NCI-H1105 (cell line): Measurements from ENCODE around the gene TNS1.

Source experiments
- DNase-seq: peaks from one replicate; lab custom pipeline; 2025; lab: John Stamatoyannopoulos, UW

The TNS1 gene

DNA sequence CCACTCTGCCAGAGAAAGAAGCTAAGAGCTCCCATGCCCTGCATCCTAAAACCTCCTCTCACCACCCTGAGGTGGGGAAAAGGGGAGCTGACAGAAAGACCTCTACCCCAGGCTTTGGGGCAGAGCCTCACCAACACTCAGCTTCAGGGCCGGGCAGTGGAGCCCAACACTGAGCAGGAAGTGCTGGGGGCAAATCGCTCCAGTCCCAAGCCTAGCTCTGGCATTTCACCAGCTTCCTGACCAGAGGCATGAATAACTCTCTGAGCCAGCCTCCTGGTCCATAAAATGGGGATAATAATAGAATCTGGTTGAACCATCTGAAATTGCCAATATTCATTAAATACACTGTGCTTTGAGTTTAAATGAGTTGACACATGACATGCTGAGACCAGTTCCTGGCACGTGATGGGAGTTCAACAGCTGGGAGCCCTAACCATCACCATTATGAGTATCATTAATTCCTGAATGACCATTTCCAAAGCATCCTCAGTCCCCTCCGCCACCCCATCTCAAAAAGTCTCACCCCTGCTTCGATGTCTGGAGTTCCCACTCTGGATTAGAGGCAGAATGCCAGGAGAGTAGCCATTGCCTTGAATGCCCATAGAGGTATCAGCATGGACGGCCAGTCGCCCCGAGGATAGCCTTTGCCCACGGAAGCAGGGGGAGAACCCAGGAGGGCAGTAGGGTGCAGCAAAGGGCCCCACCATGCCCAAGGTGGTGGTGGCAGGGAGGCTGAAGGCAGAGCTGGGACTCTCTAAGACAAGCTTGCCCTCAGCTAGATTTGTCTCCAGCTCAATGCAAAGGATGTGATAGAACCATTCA lies 153.4 kb downstream of the TNS1 start:
- no peak for DNase-seq

DNA sequence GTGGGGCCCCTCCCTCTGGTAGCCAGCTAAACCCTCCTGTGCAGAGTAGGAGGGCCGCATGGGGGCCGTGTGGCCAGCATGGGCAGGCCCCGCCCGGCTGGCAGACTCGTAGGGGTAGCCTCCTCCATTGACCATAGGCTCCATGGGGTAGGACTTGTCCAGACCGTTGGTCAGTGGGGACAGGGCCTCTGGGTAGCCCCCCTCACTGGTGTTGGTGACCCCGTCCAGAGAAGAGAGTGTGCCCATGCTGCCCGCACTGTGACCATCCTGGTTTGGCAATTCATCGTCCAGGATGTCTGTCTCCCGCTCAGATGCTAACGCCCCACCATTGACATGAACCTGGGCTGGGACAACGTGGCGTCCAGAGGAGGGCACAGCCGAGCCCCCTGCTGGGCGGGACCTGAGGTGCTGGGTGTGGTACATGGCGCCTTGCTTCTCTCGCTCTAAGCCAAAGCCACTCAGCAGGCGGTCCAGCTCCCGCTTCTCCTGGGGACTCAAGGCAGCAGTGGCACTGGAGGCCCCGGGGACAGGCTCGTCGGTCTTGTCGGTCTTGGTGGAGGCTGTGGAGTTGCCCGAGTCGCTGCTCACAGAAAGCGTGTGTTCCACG lies 154.3 kb downstream of the TNS1 start:
- no peak for DNase-seq

GRCh38 chr2:217847552-217848350 lies 155.0 kb downstream of the TNS1 start:
- DNase-seq: no peak

- no peak for DNase-seq
Measured at GRCh38 chr2:217847115-217847514, 155.7 kb downstream of the TNS1 start.

GRCh38 chr2:217846321-217846743 lies 156.5 kb downstream of the TNS1 start:
- no peak for DNase-seq

- DNase-seq: no peak
Measured at GRCh38 chr2:217845301-217845700, 157.5 kb downstream of the TNS1 start.

DNA sequence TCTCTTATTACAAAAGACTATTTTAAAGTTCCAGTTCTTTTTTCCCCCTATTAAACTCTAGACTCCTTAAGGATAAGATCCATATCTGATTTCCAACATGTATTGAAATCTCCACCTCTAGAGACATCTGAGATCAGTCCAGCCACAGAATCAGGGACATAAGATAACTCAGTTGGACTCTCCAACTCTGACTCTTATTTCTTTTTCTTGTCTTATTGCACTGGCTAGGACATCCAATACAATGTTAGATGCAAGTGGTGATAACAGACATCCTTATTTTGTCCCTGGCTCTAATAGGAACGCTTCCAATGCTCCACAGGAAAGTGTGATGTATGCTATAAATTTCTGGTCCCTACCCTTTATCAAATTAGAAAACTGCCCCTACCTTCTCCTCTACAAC lies 158.1 kb downstream of the TNS1 start:
- DNase-seq: no peak

DNA sequence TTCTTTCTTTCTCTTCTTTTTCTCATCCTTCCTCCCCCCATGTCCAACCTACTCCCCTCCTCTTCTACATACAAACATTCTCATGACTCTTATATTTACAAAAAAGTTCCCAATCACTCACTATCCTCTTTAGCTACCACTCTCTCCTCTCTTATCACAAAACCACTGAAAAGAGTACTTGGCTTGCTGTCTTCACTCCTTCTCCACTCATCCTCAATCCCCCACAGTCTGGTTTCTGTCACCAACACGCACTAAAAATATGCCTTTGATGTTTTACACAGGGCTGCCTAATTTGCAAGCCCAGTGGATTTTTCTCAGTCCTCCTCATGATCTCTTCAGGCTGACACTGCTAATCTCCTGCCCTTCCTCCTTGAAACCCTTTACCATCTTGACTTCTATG lies 159.5 kb downstream of the TNS1 start:
- DNase-seq: no peak

- DNase-seq: no peak
Measured at GRCh38 chr2:217842017-217842416, 160.8 kb downstream of the TNS1 start.

DNA sequence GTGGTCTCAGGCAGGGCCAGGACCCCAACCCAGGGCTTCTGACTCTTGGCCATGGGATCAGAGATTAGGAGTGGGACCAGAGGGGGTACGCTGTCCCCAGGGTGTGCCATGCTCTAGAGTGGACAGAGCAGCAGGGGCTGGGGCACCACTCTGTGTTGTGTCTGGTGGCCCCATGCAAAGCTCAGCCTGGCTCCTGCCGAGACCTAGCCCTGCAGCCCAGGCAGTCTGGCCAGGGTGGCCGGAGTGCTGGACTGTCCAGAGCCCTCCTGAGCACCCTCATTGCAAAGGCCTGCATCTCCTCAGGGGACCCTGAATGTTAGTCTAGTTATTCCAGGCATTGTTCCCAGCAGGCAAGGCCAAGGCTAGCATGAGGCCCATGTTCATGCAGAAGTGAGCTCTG lies 162.3 kb downstream of the TNS1 start:
- DNase-seq: no peak

DNA sequence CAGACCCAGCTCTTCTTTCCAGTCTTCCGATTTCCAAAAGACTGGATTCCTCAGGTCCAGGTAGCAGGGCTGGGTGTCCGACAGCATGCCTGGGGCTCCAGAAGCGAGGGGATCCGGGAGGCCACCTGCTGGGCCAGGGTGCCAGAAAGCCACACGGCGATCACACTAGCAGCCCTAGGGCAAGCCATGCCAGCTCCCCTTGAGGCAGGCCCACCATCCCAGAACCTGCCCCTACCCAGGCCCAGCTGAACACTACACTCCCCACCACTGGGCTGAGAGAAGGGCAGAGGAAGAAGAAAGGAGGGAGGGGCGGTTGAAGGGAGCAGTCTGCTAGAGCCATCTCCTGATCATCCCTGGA lies 163.1 kb downstream of the TNS1 start:
- DNase-seq: no peak

DNA sequence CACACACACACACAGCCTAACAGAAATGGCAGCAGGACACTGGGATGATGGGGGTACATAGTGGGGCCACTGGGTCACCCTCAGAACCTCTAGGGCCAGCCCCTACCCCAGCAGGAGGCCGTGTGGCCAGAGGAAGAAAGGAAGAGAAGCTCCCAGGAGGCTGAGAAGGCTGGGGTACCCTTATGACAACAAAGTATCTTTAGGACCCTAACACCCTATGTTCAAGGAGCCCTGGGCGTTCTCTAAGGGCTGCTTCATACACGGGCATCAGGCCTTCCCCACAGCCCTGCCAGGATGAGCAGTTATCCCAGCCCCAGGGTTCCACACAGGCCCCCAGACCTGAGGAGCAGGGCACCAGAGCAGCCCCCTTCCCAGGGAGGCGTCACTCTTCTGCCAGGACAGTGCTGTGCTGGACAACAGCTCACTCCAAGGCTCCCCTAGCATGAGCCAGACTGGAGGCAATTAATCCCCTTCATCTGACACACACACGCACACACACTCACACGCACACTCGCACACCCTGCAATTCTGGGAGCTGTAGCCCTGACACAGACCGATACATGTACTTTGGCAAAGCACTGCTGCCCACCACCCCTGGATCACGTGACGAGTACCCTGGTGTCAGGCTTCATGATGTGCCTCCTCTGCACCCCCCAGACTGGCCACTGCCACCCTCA lies 163.6 kb downstream of the TNS1 start:
- DNase-seq: no peak

DNA sequence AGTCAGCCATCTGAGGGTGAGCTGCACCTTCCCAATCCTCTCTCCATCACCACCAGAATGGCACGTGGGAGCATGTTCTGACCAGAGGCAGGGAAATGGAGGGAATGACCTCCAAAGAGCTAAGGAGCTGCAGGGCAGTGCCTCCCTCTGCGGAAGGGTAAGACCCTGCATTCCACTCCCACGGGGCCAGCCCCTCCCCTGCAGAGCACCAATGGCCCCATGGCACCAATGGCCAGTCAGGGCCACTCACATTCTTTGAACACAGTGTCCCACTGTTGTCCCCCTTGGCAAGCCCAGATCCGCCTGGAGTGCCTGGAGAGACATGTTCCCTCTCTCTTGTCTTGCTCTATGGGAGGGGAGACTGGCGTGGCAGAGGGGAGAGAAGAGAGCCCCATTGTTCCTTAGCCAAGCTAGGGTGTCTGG lies 164.4 kb downstream of the TNS1 start:
- no peak for DNase-seq

DNA sequence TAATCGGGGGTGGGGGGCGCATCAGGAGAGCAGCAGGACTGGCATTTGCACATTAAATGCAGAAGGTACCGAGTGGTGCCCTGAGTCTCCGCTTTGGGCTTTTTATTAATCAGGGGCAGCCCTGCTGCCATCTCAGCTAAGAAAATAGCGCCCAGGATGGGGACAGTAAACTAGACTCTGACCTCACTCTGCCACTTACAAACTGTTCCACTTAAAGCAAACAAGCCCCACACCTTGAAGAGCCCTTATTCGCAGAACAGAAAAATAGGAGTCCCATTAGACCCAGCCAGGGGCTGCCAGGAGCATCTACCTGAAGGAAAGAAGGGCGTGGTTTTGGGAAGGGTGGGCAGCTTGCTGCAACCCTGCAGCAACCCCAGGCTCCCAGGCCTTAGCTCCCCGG lies 165.3 kb downstream of the TNS1 start:
- no peak for DNase-seq

GRCh38 chr2:217836901-217837491 lies 165.8 kb downstream of the TNS1 start:
- DNase-seq: no peak

DNA sequence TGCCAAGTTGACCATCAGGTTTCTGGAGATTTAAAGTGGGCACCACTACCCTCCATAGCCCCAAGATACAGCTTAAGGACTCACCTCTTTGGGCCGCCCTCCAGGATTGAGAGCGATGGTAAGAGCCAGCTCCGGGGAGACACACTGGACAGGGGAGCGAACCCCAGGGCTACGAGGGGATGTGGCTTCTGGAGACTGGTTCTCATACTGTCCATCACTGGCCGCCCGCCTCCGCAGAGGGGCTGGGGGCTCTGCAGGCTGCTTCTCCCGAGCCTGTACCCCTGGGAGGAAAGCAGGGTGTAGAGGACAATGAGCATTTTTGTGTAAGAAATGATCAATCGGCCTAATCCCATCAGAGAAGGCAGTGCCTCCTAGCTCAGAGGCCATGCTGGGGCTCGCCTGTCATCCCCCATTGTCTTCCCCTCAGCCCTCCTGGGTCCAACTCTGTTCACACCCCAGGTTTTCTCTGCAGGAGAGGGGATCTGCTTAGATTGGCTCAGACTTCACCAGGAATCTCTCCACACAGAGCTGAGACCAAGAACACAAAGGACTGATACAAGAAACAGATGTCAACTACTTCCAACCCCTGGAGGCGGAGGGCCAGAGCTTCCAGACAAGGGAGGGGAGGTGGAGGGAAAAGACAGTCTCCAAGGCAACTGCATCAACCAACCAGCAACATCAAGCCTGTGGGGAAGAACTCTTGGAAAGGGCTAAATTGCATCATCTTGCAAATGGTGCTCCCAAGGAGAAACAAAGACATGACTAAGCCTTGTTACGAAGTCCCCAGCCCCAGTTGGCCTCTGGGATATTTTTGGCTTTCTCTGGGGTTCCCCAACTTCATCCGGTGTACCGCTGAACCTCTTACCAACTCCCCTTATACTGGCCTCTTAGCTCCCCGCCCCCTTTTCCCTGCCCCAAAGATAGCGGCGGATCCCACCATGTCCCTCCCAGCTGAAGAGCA lies 166.6 kb downstream of the TNS1 start:
- no peak for DNase-seq

DNA sequence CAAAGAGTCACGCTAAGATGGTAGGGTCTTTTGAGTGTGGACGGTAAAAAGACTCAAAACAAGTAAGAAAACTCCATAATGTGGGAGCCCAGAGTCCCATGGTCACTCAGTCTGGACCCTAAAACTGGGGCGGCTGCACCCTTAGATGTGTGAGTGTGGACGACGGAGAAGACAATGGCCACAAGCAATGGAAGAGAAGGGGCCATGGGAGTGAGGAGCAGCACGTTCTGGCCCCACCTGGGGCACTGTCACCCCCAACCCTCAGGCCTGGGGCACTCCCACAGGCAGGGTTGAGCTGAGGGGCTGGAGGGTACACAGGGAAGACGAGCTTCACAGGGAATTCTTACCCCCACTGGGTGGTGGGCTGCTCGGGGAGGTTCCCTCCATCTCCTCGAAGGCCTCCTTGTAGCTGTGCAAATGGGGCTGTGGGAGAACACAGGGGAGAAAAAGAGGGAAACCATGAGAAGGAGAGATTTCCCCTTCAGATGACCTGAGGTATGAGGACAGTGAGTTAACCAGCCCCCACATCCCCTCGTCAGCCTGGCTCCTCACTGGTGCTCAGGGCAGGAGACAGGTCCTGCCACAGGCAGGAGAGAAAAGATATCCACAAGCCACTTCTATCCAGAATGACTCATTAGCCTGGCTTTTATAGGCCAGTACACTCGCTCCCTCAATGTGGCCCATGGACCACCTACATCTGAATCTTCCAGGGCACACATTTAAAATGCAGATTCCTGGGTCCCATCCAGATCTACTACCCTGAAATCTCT lies 167.9 kb downstream of the TNS1 start:
- DNase-seq: no peak

DNA sequence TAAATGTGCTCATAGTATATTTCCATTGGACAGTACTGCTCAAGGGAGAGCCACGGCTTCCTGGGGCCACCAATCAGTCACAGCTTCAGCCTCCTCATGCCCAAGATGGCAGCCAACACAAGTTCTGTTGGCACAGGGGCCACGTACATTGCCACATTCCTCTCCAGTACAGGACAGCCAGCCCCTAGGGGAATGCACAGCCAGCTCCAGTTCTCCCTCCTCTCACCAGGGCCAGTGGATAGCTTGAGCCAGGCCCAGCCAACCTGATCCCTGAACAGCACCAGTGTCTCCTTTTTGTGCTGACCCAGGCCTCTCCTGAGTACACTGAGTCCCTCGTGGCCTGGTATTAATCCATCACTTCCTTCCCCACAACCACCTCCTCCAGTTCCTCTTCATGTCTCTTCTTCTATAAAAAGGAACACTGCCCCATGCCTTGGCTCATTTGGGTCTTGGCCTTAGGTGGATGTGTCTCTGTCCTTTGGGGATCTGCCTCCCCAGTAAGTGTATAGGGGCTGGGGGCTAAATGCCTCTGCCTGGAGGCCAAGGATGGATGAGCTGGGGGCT lies 168.7 kb downstream of the TNS1 start:
- DNase-seq: no peak

DNA sequence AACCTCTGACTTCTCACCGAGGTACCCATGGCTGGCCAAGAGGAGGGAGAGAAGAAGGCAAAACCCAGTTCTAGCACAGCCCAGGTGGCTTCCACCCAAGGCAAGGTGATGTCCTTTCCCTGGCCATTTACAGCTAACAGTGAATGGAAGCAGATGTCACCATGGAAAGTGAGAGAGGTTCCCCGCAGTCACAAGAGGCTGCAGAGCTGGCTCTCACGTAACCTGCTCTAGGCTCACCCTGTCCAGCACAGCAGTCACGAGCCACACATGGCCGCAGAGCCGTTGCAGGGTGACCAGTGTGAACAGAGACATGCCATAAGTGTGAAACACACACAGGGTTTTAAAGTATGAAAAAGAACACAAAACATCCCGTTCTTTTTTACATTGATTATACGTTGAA lies 169.4 kb downstream of the TNS1 start:
- no peak for DNase-seq

DNA sequence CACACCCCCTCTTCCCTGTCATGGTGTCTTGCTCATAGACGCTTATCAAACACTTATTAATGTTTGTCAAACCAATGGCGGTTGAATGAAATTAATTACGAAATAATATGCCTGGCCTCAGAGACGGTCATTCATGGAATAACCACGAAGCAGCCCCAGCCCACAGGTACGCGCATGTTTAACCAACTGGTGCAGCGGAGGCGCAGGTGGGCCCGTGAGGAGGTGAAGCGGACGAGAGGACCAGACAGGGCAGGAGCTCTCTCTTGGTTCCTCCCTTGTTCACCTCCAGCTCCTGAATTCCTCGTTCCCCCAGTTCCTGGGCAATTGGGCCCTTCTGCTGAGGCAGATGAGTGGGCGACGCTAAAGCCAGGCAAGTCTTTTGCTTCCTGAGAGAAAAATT lies 169.8 kb downstream of the TNS1 start:
- DNase-seq: no peak
